ENCODE measurements around the gene PACRG.

The PACRG gene

DNA sequence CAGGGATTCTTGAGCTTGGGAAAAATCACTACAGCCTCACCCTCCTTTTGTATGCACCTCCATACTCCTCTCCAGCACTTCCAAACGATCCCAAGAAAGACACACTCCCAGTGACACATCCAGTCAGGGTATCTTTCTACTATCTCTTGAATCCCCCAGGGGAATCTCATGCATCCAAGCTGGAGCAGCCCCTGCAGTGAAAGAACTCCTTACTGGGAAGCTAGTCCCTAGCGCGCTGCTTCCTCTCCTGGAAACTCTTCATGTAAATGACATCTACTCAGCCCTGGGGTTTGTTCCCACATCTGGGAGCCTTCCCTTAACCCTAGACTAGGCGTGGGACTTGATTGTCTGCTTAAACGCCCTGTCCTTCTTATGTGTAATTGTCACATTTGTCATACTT lies 357.7 kb downstream of the PACRG start:
- no peak for DNase-seq (ENCODE audit: low read depth in 2 of 2)

DNA sequence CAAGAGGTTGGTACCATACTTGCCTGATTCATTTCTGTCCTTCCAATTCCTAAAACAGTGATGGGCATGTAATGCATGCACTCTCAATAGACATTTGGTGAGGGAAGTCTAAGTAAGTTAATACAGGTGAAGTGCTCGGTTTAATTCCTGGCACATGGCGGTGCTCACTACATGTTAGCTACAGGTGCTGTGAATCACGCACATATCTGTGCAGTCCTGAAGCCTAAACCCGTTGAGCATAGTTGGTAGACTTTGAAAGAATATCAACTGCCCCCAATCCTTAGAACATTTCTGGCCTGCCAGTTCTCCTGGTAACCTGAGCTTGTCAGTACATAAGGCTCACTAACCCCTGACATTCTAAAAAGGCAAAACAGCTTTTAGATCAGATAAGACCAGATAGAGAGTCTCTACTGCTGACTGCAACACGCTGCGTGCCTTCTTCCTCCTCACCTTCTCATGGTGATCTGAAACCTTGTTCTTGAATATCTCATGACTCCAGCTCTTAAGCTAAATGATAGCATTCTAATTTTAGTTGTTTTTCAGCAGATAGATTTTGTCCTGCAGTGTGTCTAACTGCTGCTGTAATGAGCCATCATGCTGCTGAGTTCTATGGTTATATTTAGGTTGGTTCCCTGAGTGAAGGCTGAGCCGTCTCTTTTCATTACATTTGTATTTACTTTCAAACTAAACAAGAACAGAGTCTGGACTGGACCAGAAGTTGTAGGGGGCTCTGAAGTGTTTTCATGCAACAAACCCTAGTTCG lies 358.3 kb downstream of the PACRG start:
- DNase-seq (ENCODE audit: low read depth in 2 of 2): no peak

DNA sequence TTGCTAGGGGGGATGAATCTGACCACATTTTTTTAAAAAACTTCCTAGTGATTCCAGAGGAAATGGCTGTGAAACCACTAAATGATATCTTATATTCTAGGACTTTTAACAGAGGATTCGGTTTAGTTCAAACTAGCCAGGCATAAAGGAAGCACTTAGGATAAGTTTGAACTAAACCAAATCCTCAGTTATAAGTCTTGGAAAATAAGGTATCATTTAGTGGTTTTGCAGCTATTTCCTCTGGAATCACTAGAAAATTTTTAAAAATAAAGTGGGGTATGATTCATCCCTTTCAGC lies 358.8 kb downstream of the PACRG start:
- DNase-seq (ENCODE audit: low read depth in 2 of 2): no peak

GRCh38 chr6:163087981-163088380 lies 360.2 kb downstream of the PACRG start:
- no peak for DNase-seq (ENCODE audit: low read depth in 2 of 2)

- DNase-seq (ENCODE audit: low read depth in 2 of 2): no peak
Observed at GRCh38 chr6:163092876-163093275, 365.1 kb downstream of the PACRG start.

- DNase-seq (ENCODE audit: low read depth in 2 of 2): no peak
Observed at GRCh38 chr6:163094881-163095280, 367.1 kb downstream of the PACRG start.

GRCh38 chr6:163095401-163095800 lies 367.6 kb downstream of the PACRG start:
- no peak for DNase-seq (ENCODE audit: low read depth in 2 of 2)

- no peak for DNase-seq (ENCODE audit: low read depth in 2 of 2)
Observed at GRCh38 chr6:163098827-163099479, 371.2 kb downstream of the PACRG start.

GRCh38 chr6:163099621-163100171 lies 371.9 kb downstream of the PACRG start:
- DNase-seq (ENCODE audit: low read depth in 2 of 2): no peak

DNA sequence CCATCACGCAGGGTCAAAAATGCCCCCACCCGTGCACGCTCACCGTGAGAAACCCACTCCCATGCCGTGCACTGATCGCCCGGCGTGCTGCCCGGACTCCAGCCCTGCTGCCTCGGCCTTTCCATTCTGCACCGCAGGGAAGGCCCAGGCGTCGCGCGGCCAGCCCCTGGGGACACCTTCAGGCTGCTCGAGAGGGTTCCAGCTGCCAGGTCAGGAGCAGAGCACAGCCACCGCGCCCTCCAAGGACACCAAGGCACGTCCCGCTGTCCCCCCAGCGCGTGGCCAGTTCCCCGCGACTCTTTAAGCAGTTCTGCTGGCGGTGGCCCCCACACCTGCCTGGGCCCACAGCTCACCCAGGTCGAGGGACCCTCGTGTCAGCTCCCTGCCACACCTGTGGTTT lies 372.5 kb downstream of the PACRG start:
- DNase-seq (ENCODE audit: low read depth in 2 of 2): no peak

- no peak for DNase-seq (ENCODE audit: low read depth in 2 of 2)
Observed at GRCh38 chr6:163113358-163113962, 385.7 kb downstream of the PACRG start.

DNA sequence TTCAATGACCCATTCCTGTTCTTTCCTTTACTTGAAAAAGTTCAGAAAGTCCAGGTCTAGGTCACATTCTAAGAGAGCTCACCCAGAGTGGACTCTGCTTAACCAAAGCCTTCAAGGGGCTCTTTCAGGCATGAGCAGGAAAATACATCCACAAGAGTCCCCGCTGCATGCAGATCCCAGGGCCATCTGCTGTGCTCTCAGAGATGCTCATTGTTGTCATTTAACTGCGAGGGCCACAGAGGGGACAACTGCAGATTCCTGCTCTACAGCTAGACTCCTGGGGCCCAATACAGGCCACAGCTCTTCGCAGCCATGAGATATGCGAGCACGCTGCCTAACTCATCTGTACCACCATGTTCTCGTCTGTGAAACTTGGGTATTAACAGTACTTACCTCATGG lies 391.2 kb downstream of the PACRG start:
- no peak for DNase-seq (ENCODE audit: low read depth in 2 of 2)

DNA sequence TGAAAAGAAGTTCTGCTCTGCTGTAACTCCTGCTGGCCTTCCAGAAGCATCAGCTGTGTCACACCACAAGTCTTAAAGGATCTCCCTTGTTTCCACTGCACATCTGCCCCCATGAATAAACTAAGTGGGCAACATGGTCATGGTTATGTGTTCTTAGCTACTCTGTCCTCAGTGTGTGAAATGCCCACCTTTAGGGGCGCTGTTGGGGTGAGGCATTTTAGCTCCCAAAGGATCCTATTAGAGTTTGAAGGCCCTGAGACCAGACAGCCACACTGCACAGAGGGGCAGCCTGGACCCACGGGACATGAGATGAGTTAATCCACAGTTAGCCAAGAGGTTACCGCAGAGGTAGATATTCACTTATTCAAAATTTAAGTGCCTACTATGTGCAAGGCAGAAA lies 392.4 kb downstream of the PACRG start:
- DNase-seq (ENCODE audit: low read depth in 2 of 2): no peak

GRCh38 chr6:163121270-163121669 lies 393.5 kb downstream of the PACRG start:
- no peak for DNase-seq (ENCODE audit: low read depth in 2 of 2)

DNA sequence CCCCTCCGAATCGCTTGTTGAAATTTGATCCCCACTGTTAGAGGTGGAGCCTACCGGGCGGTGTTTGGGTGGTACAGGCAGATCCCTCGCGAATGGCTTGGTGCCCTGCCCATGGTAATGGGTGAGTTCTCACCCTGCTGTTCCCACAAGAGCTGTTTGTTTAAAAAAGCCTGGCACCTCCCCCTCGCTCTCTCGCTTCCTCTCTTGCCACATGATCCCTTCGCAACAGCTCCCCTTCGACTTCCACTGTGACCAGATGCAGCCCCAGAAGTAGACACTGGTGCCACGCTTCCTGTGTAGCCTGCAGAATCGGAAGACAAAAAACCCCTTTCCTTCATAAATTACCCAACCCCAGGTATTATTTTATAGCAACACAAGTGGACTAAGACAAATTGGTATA lies 394.6 kb downstream of the PACRG start:
- no peak for DNase-seq (ENCODE audit: low read depth in 2 of 2)

GRCh38 chr6:163123098-163123497 lies 395.3 kb downstream of the PACRG start:
- no peak for DNase-seq (ENCODE audit: low read depth in 2 of 2)

DNA sequence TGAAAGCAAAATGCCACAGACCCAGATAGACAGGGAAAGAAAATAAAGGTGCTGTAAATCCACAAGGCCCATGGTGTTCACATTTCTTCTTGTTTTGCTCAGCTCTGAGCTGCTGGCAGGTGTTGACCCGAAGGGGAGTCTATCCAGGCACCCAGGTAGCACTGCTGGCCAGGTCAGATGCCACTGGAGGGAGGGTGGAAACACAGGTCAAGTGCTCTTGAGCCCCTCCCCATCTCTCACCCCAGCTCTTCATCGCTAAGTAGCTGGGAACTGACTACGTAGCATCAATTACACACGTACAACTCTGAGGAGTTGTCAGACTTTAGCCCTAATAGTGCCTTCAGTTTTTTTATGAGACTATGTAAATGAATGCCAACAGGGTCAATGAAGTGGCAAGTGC lies 399.0 kb downstream of the PACRG start:
- DNase-seq (ENCODE audit: low read depth in 2 of 2): no peak

DNA sequence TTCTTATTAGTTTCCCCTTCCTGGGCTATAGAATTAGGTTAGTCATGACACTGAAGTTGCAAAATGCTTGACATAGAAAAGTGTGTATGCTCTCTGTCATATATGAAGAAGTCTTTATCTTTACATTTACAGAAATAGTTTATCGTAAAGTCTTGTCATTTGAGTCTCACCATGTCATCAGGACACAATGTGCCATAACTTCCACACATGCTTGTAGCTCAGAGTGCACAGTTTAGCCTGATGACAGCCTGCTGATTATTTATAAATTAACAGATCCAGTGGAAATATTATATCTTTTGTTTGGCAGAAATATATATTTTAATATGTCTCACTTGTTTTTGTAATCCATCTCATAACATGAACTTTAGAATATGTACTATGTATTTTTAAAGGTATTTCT lies 399.8 kb downstream of the PACRG start:
- DNase-seq (ENCODE audit: low read depth in 2 of 2): no peak

- no peak for DNase-seq (ENCODE audit: low read depth in 2 of 2)
Observed at GRCh38 chr6:163128324-163128723, 400.6 kb downstream of the PACRG start.

GRCh38 chr6:163132050-163132750 lies 404.4 kb downstream of the PACRG start:
- DNase-seq (ENCODE audit: low read depth in 2 of 2): no peak

DNA sequence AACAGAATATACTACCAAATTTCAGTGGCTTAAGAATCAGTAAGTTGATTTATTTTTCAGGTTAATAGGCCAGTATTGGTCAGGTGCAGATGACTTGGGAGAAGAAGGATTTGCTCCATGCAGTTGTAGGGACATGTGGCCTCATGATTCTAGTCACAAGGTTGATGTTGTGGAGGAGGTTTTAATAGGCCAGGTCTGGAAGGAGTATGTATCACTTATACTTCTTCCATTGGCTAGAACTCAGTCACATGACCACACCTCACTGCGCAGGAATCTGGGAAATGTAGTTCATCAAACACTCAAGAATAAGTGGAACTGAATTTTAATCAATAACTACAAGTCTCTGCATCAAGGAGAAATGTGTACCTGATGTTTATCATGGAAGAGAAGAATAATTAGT lies 405.2 kb downstream of the PACRG start:
- DNase-seq (ENCODE audit: low read depth in 2 of 2): no peak

- DNase-seq (ENCODE audit: low read depth in 2 of 2): no peak
Observed at GRCh38 chr6:163133691-163134090, 405.9 kb downstream of the PACRG start.
